Activated CD4-positive, alpha-beta T cell treated with anti-CD3 and anti-CD28 coated beads, Interleukin-2, Interleukin-6, amounts not matched to agents 100 ng/mL and 50 ng/mL, durations not matched to agents 16 hours and 8 hours (primary cell): ENCODE data around the gene ADAM8.
"Not testable (repeated sequence)": the region's sequence is repeated elsewhere in the genome, so short reads cannot be mapped to it uniquely, and the experiment has no call there.

ENCODE experiments used
- DNase-seq: peaks from one replicate; pipeline ENCODE4 v3.0.0-alpha.2; 2020

The ADAM8 gene

GRCh38 chr10:133276435-133277201 lies at the start of gene ADAM8:
Gene ADAM8 (minus strand): TSS chr10:133276868. CDS start chr10:133276817, 51 bp downstream.
- DNase-seq = peak; percentile 83

GRCh38 chr10:133326223-133326551 lies 49.5 kb upstream of the ADAM8 start:
- no peak for DNase-seq

- no peak for DNase-seq
Measured at GRCh38 chr10:133325440-133326222, 49.0 kb upstream of the ADAM8 start.

DNA sequence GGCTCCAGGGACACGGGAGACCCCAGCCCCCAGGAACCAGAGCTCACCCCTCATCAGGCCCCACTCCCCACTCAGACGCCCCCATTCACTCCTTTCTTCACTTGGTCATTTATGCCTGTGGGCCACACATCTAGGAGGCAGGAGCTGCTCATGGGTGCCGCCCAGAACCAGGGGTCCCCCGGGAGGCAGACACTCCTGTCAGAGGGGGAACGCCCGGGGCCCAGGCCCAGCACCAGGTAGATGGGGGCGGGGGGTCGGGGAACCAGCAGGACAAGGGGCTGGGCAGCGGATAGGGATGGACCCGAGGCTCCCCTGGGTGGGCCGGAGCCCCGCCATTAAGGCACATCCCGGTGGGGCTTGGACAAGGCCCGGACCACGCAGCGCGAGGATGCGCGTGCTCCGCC lies 48.2 kb upstream of the ADAM8 start:
- no peak for DNase-seq

GRCh38 chr10:133324198-133324792 lies 47.6 kb upstream of the ADAM8 start:
- DNase-seq = peak; percentile 48

GRCh38 chr10:133322064-133322709 lies 45.5 kb upstream of the ADAM8 start:
- not testable (repeated sequence) for DNase-seq

GRCh38 chr10:133320852-133321422 lies 44.3 kb upstream of the ADAM8 start:
- DNase-seq = not testable (repeated sequence)

DNA sequence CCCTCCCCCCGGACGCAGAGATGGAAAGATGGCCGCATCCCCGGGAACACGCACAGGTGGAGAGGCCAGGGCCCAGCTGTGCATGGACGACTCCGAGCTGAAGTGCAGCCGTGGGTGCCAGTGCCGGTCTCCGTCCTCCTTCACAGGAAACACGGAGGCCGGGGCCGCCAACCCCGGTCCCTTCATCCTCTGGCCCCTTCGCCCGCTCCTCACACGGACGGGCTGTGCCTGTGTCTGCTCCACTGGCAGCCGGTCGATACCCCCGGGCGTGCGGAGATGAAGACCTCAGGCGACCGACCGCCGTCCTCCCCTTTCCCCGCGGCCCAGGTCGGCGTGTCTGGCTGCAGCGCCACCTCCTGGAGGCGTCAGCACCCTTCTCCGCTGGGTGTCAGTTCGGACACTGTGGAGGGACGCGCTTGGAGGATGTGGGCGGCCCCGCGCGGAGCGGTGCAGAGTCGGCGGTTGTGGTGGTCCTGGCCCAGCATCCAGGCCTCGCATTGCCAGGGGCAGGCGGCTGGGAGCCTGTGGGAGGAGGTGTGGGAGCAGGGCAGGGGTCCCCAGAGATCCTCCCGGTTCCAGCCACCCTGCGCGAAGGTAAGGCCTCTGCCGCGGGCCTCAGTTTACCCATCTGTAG lies 41.9 kb upstream of the ADAM8 start:
- DNase-seq = peak; percentile 76

- DNase-seq = no peak
Measured at GRCh38 chr10:133316732-133317131, 40.1 kb upstream of the ADAM8 start.

- DNase-seq = no peak
Measured at GRCh38 chr10:133316266-133316665, 39.6 kb upstream of the ADAM8 start.

GRCh38 chr10:133315847-133316246 lies 39.2 kb upstream of the ADAM8 start:
- no peak for DNase-seq

DNA sequence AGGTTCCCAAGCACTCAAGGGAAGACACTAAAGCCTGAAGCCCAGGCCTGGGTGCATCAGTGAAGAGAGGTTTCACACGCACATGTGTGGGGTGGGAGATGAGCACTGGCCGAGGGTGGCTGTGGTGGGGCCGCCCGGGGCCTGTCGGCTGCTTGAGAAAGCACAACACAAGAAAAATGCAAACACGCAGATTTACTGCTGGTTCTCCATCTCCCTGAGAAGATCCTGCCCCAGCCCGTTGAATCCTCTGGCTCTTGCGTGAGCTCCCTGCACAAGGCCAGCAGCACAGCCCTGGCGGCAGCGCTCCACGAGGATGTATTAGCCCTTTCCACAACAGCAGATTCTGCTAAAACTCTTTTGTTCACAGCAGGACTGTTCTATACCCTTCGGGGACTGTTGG lies 38.2 kb upstream of the ADAM8 start:
- DNase-seq = no peak

DNA sequence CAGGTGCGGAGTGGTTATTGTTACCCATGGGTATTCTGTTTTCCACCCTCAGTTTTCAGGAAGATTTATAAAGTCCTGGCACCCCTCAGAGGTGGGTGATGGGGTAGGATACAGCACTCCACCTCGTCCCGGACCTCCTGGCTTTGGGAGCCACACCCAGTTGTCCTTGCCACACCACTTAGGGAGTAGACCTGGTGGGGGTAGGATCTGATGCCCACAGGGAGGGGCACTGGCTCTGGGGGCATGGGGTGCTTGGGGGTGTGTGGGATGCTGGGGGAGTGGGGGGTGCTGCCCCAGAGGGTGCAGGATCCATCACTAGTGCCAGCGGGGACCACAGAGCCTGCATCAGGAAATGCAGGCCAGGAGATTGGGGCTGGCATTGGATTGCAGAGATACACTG lies 36.5 kb upstream of the ADAM8 start:
- no peak for DNase-seq

DNA sequence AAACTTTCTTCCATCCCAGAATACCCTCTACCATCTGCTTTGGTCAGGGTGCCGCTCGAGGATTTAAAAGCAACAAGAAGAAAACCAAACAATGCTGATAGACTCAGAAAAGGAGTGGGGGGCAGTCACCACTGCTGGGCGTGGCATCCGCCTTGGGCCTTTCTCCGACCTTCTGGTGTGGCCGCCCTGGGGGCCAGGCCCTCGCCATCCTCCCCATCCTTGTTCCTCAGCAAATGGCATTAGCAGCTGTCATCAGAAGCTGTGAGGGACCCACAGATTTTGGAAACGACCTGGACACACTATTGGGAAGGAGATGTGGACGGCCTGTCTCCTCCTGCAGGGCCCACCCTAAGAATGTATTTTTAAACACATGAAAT lies 36.1 kb upstream of the ADAM8 start:
- DNase-seq = no peak

DNA sequence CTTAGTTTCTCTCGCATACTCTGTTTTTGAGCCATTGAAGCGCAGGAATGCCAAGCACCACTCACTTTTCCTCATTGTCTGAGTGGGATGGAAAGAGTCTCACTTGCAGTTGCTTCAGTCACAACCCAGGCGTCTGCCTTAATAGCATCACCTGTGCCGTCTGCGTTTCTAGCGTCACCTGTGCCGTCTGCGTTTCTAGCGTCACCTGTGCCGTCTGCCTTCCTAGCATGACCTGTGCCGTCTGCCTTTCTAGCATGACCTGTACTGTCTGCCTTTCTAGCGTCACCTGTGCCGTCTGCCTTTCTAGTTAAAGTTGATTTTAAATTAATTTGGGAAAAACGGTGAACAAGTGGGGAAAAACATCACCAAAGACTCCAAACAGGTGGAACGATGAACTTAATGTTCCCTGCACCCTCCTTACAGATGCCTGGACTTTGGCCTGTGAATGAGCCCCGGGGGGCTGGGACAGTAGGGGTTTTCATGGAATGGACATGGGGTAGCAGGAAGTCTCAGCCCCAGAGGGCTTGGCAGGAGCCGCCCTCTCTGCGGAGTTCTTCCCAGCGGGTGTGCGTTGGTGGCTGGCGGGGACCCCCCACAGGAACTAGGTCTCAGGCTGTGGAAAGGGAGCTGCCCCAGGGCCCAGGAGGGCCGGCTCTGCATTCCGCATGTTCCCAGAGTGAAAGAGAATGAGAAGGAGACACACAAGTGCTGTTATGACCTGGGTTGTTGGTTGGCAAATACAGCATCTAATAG lies 35.5 kb upstream of the ADAM8 start:
- DNase-seq = no peak

DNA sequence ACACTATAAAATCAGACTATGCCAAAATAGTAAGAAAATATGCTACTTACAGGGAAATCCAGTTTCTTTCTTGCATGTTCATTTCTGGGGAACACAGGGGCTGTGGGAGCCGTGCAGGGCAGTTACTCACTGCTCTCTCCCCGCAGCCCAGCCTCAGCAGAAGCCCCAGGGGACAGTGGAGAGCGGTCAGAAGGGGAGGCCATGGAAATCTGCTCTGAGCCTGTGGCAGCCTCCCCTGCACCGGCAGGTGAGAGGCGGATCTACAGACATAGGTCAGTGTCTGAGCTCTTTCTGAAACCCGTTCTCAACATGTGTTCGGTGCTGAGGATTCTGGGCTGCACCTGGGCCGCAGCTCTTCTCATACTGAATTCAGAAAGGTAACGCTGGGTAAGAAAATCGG lies 34.9 kb upstream of the ADAM8 start:
- DNase-seq = no peak

GRCh38 chr10:133310789-133311188 lies 34.1 kb upstream of the ADAM8 start:
- DNase-seq = no peak

DNA sequence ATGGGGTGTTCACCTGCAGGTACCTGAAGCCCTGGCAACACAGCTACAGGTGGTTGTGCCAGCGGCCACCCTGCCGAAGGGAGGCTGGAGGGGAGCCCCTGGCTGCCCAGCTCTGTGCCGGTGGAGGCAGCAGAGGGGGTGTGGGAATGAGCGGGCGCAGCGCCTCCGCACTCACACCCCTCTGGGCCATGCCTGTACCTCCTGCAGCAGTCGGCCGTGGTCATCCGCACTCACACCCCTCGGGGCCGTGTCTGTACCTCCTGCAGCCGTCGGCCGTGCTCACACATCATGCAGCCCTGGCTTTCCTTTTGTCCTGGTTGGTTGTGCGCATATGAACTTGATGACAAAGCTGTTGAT lies 33.7 kb upstream of the ADAM8 start:
- no peak for DNase-seq

- no peak for DNase-seq
Measured at GRCh38 chr10:133309720-133310398, 33.2 kb upstream of the ADAM8 start.

DNA sequence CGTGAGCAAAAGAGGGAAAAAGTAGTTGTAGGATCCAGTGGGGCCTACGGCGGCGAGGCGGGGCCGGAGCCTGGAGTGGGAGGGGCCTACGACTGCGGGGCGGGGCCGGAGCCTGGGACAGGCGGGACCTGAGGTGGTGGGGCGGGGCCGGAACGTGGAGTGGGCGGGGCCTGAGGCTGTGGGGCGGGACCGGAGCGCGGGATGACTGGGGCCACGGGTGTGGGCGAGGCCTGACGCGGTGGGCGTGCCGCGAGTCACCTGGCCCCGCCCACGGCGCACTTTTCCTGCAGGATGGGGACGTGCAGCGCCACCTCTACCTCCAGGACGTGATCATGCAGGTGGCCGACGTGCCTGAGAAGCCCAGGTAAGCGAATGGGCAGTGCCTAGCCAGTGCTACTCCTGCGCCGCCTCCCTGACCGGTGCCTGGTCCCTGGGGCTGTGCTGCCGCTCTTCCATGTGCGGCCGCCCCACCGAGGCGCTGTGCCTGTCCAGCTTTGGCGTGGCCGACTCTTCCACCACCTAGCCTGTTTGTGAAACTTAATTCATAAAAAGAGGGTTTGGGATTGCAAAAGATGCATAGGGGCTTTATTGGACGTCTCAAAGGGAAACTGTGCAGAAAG lies 32.5 kb upstream of the ADAM8 start:
- peak; percentile 95 for DNase-seq
